ENCODE data around the gene MS4A7. TPM values are rescaled to one million over a fixed set of nuclear protein-coding genes. Genes with fewer than 3 reads are reported as not detected.

The MS4A7 gene
- polyA plus RNA-seq, 2 of the 4 experiments (the other 2 are of a cell fraction), result not detected

GRCh38 chr11:60394666-60395380 lies 16.5 kb downstream of the MS4A7 start:
- H3K9me3 ChIP-seq, result no peaks in the 10 kb centered on the region
- TF ChIP-seq REST (IDR thresholded peaks at IDR 0.05) (no peak), KDM5A (IDR thresholded peaks at IDR 0.05) (no peak), RARB (CRISPR knock-in tag; IDR thresholded peaks at IDR 0.05) (no peak), CBX8 (IDR thresholded peaks at IDR 0.05) (no peak), TFCP2L1 (CRISPR knock-in tag; IDR thresholded peaks at IDR 0.05) (no peak), CHD4 (IDR thresholded peaks at IDR 0.05; ENCODE audit: borderline replicate concordance) (no peak), ZC3H11A (IDR thresholded peaks at IDR 0.05) (no peak), NR3C1 (IDR thresholded peaks at IDR 0.05) (no peak), JUNB (IDR thresholded peaks at IDR 0.05) (no peak), FOXS1 (CRISPR knock-in tag; IDR thresholded peaks at IDR 0.05) (no peak)
- ChIA-PET POLR2A (no interaction called here), CTCF (no interaction called here)
- H3K4me2 ChIP-seq, result no peak overlapping the region
- H3K27ac ChIP-seq, result no peak overlapping the region
- DNase-seq (ENCODE audit: low read depth in 1 of 2, low spot score in 1 of 2) (no peak), FAIRE-seq (no peak), ATAC-seq (no peak)
- WGBS (ENCODE audit: missing lambda C conversion rate), result 24% methylated on average over 7 of the region's 7 CpGs
- no peaks in the 10 kb centered on the region for H3K4me1 ChIP-seq
- H3K4me3 ChIP-seq, result no peak overlapping the region

- H3K4me2 ChIP-seq, result no peak within 1 kb of the TSS
- ATAC-seq (no peak), FAIRE-seq (no peak), DNase-seq (ENCODE audit: low read depth in 1 of 2, low spot score in 1 of 2) (no peak)
- no peaks in the 10 kb centered on the region for H3K4me1 ChIP-seq
- H3K4me3 ChIP-seq, result no peak within 1 kb of the TSS
- 0% methylated on average over 3 of the region's 3 CpGs for WGBS (ENCODE audit: missing lambda C conversion rate)
- ChIA-PET POLR2A (no interaction called here), CTCF (no interaction called here)
- no peaks in the 10 kb centered on the region for H3K9me3 ChIP-seq
- TF ChIP-seq CHD4 (IDR thresholded peaks at IDR 0.05; ENCODE audit: borderline replicate concordance), result no peak
- no peak for TF ChIP-seq KDM5A (IDR thresholded peaks at IDR 0.05)
- no peak for TF ChIP-seq CEBPB (IDR thresholded peaks at IDR 0.05)
- TF ChIP-seq EHMT2 (IDR thresholded peaks at IDR 0.05; ENCODE audit: low read depth), result no peak
- no peak for TF ChIP-seq TFCP2L1 (CRISPR knock-in tag; IDR thresholded peaks at IDR 0.05)
- TF ChIP-seq CHD2 (IDR thresholded peaks at IDR 0.05; ENCODE audit: low read length, partially characterized antibody), result no peak
- no peak for TF ChIP-seq MAFK (IDR thresholded peaks at IDR 0.05; ENCODE audit: partially characterized antibody)
- TF ChIP-seq BHLHE40 (IDR thresholded peaks at IDR 0.05; ENCODE audit: low read depth, low read length), result no peak
- TF ChIP-seq EP300 (IDR thresholded peaks at IDR 0.05), result no peak
- TF ChIP-seq CBX2 (IDR thresholded peaks at IDR 0.05; ENCODE audit: borderline replicate concordance, low read depth), result no peak
- no peak for TF ChIP-seq NPAS2 (CRISPR knock-in tag; IDR thresholded peaks at IDR 0.05; ENCODE audit: borderline replicate concordance)
- TF ChIP-seq ATOH8 (CRISPR knock-in tag; IDR thresholded peaks at IDR 0.05; ENCODE audit: low read depth), result no peak
- TF ChIP-seq HDAC2 (IDR thresholded peaks at IDR 0.05), result no peak
- no peak for TF ChIP-seq JUNB (IDR thresholded peaks at IDR 0.05)
- TF ChIP-seq KDM1A (IDR thresholded peaks at IDR 0.05; ENCODE audit: low read depth), result no peak
- no peak for TF ChIP-seq ZNF302 (CRISPR knock-in tag; IDR thresholded peaks at IDR 0.05)
- no peak for TF ChIP-seq HOXA7 (CRISPR knock-in tag; IDR thresholded peaks at IDR 0.05)
- no peak for TF ChIP-seq RFX5 (IDR thresholded peaks at IDR 0.05)
- no peak for TF ChIP-seq TP53 (CRISPR knock-in tag; IDR thresholded peaks at IDR 0.05)
- no peak within 1 kb of the TSS for H3K27ac ChIP-seq
These were observed 18.1 kb downstream of the MS4A7 start, which contains the start of gene MS4A14 for GRCh38 chr11:60396382-60396781. TSS of gene MS4A14 (plus strand) at chr11:60396459. CDS start at chr11:60396579, 120 bp downstream.
